HT-29 (cell line): ENCODE data around the gene RBSN. TPM values are rescaled to one million over a fixed set of nuclear protein-coding genes. Genes with fewer than 3 reads are reported as not detected.

ENCODE experiments used
- total RNA-seq: library from RNA; depleted of rRNA; stranded (reverse); fragments of >200 nt; shearing (Covaris generic); gene quantifications from 2 replicates; pipeline ENCODE4 v1.2.3, GENCODE V29; 2014; rRNA removed

RBSN gene
- total RNA-seq, 1 experiment from 2014 or later, result 5.8 TPM

Other genes starting within 250 kb of the RBSN start
- 14.1 and 18.0 TPM in 2 replicates for gene NR2C2, start 151.6 kb downstream of the RBSN start, total RNA-seq
- gene MRPS25, start 33.8 kb downstream of the RBSN start, total RNA-seq, result 25.8 and 28.8 TPM in 2 replicates
- gene CAPN7, start 107.1 kb upstream of the RBSN start, total RNA-seq, result 12.3 and 16.6 TPM in 2 replicates
- 0.99 and 1.5 TPM in 2 replicates for gene SH3BP5, start 233.4 kb upstream of the RBSN start, total RNA-seq